ENCODE measurements around the gene TSHR.

GRCh38 chr14:81102217-81102616 lies 146.8 kb downstream of the TSHR start:
- no peak for TF ChIP-seq CTCF (conservative IDR thresholded peaks at IDR 0.05; ENCODE audit: low read depth, low read length)
- no peak for TF ChIP-seq POLR2A (IDR thresholded peaks at IDR 0.05; ENCODE audit: low read depth, low read length)
- TF ChIP-seq USF2 (IDR thresholded peaks at IDR 0.05; ENCODE audit: low read depth, low read length) = no peak
- no peak for TF ChIP-seq SMC3 (IDR thresholded peaks at IDR 0.05; ENCODE audit: low read depth, low read length)
- no peak for TF ChIP-seq MAFK (IDR thresholded peaks at IDR 0.05; ENCODE audit: low read depth, low read length)
- no peak for TF ChIP-seq RFX5 (IDR thresholded peaks at IDR 0.05; ENCODE audit: low read depth, low read length)
- TF ChIP-seq RAD21 (IDR thresholded peaks at IDR 0.05; ENCODE audit: low read length) = no peak
